ENCODE data around the gene AP5B1. TPM values are rescaled to one million over a fixed set of nuclear protein-coding genes. Genes with fewer than 3 reads are reported as not detected.

Gene AP5B1
- total RNA-seq, 3 donors from 2014 or later (not counting 1 experiment from before 2014, with no cell fraction given) = 13.9 to 22.5 (median 21.3) TPM

DNA sequence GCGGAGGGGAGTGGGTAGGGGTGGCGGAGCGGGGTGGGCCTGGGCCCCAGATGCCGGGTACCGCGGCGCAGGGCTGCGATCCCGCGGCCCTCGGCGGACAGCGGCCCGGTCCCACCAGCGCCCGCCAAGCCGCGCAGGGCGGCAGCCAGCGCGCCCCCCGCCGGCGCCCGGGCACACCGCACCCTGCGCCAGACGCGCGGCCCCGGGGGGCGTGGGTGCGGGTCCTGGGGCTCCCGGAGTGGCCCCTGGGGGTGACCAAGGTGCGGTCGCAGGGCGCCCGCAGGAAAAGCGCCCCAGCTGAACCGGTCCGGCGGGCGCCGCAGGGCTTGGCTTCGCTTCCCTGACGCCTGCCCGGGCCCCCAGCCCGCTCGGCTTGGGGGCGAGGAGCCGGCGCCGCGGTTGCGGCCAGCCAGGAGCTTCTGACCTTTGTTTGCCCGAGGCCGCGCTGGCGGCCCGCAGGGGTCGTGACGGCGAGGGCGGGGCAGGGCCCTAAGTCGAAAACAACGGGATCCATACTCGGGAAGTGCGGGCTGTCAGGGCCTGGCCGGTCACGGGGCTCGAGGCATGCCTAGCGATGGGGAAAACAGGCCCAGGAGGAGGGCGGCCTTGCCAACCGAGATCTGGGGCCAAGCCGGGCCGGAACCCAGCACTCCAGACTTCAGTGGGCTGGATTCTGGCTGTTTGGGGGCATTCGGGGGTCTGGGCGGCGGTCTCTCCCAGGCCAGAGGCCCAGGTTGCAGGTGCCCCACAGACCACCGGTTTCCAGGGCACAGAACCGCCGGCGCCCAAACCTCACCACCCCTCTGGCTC, 581 bp upstream of the AP5B1 start:
- intact Hi-C loops (cut with micrococcal nuclease) = loop anchor here (2.0 to 10.0 kb wide), 2 partner anchors 37 to 427 kb away; partner anchors contain the start of gene TIGD3
- Histone ChIP-seq H3K36me3 (ENCODE audit: control insufficient read depth, insufficient read depth, low read length) (peaks cover 22% of the 10 kb centered on the region), H3K27ac (ENCODE audit: low read length) (no peak overlapping the region), H3K27me3 (ENCODE audit: control insufficient read depth, insufficient read depth, low read length) (peaks cover 6% of the 10 kb centered on the region), H3K4me3 (ENCODE audit: low read length) (no peak overlapping the region), H3K9me3 (ENCODE audit: control insufficient read depth, insufficient read depth, low read length) (no peaks in the 10 kb centered on the region), H3K4me1 (ENCODE audit: control insufficient read depth, insufficient read depth, low read length) (peaks cover 33% of the 10 kb centered on the region)
- WGBS (ENCODE audit: insufficient coverage) = 17% methylated on average over 83 of the region's 83 CpGs
- H3K4me3 Mint-ChIP-seq = no peak overlapping the region
- DNase-seq (peak in 1 of 2 donors; percentile 9), ATAC-seq (peak; percentile 52 to 61 (median 55))
- peaks cover 11 to 17% of the 10 kb centered on the region in 2 donors for H3K27me3 Mint-ChIP-seq (ENCODE audit: low read depth in 2 of 2)
- no peaks in the 10 kb centered on the region for H3K9me3 Mint-ChIP-seq
- no peak for TF ChIP-seq CTCF (IDR thresholded peaks at IDR 0.05)
- peaks cover 14 to 24% of the 10 kb centered on the region in 2 donors for H3K4me1 Mint-ChIP-seq
- no peaks in the 10 kb centered on the region for H3K36me3 Mint-ChIP-seq
- no peak overlapping the region for H3K27ac Mint-ChIP-seq

DNA sequence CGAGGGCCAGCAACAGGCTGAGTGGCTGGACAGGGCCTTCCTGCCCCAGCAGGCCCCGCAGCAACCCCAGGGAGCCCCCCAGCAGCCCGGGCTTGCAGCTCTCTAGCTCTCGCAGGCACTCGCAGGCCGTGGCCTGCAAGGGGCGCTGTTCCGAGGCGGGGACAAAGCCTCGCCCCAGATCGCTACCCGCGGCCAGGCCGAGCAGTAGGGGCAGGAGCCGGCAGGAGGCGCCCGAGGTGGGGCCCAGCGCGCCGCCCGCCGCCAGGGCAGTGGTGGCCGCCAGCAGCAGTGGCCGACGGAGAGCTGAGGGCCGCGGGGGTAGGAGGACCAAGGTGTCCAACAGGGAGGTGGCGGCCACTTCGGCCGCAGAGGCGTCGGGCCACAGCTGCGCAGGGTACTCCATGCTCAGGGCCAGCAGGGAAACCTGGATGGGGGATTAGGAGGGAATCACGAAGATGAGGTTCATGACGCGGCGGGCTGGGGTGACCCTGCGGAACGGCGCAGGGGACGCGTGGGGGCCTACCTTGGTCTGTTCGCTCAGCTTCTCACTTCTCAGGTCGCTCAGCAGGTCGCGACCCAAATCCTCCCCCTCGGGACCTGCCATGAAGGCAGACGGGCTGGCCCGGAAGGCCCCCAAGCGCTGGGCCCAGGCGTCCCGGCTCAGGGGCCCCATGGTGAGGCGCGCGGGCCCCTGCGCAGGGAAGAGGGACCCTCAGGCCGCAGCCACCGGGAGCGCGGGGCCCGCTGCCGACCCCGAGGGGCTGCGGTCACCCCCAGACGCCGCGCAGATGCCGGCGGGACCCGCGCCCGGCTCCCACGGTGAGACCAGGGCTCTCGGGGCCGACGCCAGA, 632 bp downstream of the AP5B1 start:
- Histone ChIP-seq H3K27ac (ENCODE audit: low read length) (peak overlapping the region; percentile 50), H3K4me1 (ENCODE audit: control insufficient read depth, insufficient read depth, low read length) (peaks cover 27% of the 10 kb centered on the region), H3K36me3 (ENCODE audit: control insufficient read depth, insufficient read depth, low read length) (peaks cover 22% of the 10 kb centered on the region), H3K27me3 (ENCODE audit: control insufficient read depth, insufficient read depth, low read length) (no peaks in the 10 kb centered on the region), H3K9me3 (ENCODE audit: control insufficient read depth, insufficient read depth, low read length) (no peaks in the 10 kb centered on the region), H3K4me3 (ENCODE audit: low read length) (peak overlapping the region; percentile 84)
- no peaks in the 10 kb centered on the region for H3K9me3 Mint-ChIP-seq
- H3K4me1 Mint-ChIP-seq = peaks cover 6 to 16% of the 10 kb centered on the region in 2 donors
- peak overlapping the region; percentile 45 to 90 for H3K27ac Mint-ChIP-seq
- ATAC-seq = peak; percentile 61 to 89 (median 76)
- intact Hi-C loops (cut with micrococcal nuclease) = loop anchor here (1.0 to 10.0 kb wide), 3 partner anchors 39 to 425 kb away; partner anchors contain the start of gene TIGD3
- no peaks in the 10 kb centered on the region for H3K36me3 Mint-ChIP-seq
- TF ChIP-seq CTCF (IDR thresholded peaks at IDR 0.05) = peak; percentile 91
- DNase-seq = peak; percentile 73 to 86
- H3K4me3 Mint-ChIP-seq = peak overlapping the region; percentile 86
- H3K27me3 Mint-ChIP-seq (ENCODE audit: low read depth in 2 of 2) = peaks cover 2 to 8% of the 10 kb centered on the region in 2 donors
- 2% methylated on average over 76 of the region's 76 CpGs for WGBS (ENCODE audit: insufficient coverage)

- H3K27ac ChIP-seq (ENCODE audit: low read length) = no peak overlapping the region
These were observed 1.2 kb downstream of the AP5B1 start for GRCh38 chr11:65779669-65779918.

More at GRCh38 chr11:65779669-65779918, 1.2 kb downstream of the AP5B1 start:
- TF ChIP-seq CTCF (IDR thresholded peaks at IDR 0.05) = no peak
- WGBS (ENCODE audit: insufficient coverage) = 88% methylated on average over 12 of the region's 12 CpGs
- peak overlapping the region; percentile 45 to 90 for H3K27ac Mint-ChIP-seq
- intact Hi-C loops (cut with micrococcal nuclease) = no loop called here
- H3K4me1 Mint-ChIP-seq = peaks cover 6 to 20% of the 10 kb centered on the region in 2 donors
- Histone ChIP-seq H3K9me3 (ENCODE audit: control insufficient read depth, insufficient read depth, low read length) (no peaks in the 10 kb centered on the region), H3K4me1 (ENCODE audit: control insufficient read depth, insufficient read depth, low read length) (peaks cover 27% of the 10 kb centered on the region), H3K36me3 (ENCODE audit: control insufficient read depth, insufficient read depth, low read length) (peaks cover 22% of the 10 kb centered on the region), H3K4me3 (ENCODE audit: low read length) (peak overlapping the region; percentile 84), H3K27me3 (ENCODE audit: control insufficient read depth, insufficient read depth, low read length) (no peaks in the 10 kb centered on the region)
- DNase-seq = no peak
- H3K27me3 Mint-ChIP-seq (ENCODE audit: low read depth in 2 of 2) = peaks cover 0 to 7% of the 10 kb centered on the region in 2 donors
- H3K9me3 Mint-ChIP-seq = no peaks in the 10 kb centered on the region
- peak overlapping the region; percentile 86 for H3K4me3 Mint-ChIP-seq
- no peak for ATAC-seq
- no peaks in the 10 kb centered on the region for H3K36me3 Mint-ChIP-seq

All from natural killer cell (primary cell).